NCI-H1417 treated with DMSO at 0.1 percent for 48 hours (cell line): ENCODE measurements around the gene DPP9.
"Not testable (repeated sequence)": the region's sequence is repeated elsewhere in the genome, so short reads cannot be mapped to it uniquely, and the experiment has no call there.

ENCODE experiments used
- DNase-seq: peaks from one replicate; lab custom pipeline; 2025; lab: John Stamatoyannopoulos, UW

Gene DPP9

DNA sequence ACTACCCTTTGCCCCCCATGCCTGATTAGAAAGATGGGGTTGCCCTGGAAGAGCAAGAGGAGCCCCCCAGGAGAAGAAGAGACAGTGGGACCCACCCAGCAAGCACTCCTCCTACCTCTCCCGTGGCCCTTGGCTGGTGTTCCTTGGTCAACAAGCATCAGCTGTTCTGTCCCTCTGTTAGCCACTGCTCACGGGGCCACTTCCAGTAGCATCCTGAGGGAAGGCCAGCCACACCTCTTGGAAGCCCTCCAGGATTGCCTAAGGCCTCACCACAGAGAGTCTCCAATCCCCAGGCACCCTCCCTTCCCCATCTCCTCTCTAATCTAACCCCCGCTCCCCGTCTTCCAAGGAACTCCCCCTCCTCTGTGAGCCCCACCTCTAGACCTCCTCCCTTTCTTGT lies 15.1 kb upstream of the DPP9 start:
- no peak for DNase-seq

DNA sequence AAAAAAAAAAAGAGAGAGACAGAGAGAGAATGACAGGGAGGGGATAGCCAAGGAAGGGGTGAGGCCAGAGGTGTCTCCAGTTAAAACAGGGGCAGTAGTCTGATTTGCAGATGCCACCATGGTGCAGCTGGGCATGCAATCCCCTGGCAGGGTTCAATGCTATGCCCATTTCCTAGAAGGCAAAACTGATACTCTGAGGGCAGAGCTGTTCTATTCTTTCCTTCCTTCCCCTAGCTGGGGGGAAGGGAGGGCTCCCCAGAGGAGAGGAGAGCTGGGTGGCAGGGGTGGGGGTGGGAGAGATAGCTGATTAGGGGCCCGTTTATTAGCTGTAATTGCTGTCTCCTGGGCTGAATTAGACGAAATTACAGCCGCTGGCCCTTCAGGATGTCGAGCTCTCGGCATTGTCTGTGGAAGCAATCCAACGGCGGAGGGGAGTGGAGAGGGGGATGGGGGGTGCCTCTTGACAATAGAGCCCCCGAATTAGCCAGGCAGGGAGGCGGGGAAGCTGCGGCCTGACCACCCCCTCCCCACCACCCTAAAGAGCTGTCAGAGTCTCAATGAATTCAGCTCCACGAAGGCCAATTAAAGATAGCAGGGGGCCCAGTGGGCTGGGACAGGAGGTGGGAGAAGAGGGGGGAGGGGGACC lies 14.4 kb upstream of the DPP9 start:
- peak; percentile 83 for DNase-seq

- no peak for DNase-seq
Measured at GRCh38 chr19:4733755-4734345, 10.2 kb upstream of the DPP9 start.

DNA sequence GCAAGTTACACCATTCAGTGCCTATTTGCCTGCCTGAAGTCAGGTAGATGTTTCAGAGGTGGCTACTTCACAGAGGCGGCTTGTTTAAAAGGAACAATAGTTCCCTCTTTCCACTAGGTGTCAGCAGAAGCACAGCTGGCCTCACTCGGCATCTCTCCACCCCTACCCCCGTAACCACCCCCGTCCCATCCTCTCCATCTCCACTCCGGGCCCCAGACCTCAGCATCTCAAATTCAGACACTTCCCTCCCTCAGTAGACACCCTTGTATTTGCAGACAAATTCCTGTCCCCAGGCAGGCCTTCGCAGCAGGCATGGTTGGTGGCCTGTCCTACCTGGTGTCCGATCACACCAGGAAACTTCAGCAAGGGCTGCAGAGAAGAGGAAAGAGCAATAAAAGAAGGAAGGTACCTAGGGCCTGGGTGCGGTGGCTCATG lies 9.1 kb upstream of the DPP9 start:
- DNase-seq = peak; percentile 49

- DNase-seq = no peak
Measured at GRCh38 chr19:4730740-4731171, 7.1 kb upstream of the DPP9 start.

GRCh38 chr19:4728871-4729270 lies 5.2 kb upstream of the DPP9 start:
- DNase-seq = no peak

GRCh38 chr19:4722671-4723594 lies 709 bp downstream of the DPP9 start:
- DNase-seq = no peak

DNA sequence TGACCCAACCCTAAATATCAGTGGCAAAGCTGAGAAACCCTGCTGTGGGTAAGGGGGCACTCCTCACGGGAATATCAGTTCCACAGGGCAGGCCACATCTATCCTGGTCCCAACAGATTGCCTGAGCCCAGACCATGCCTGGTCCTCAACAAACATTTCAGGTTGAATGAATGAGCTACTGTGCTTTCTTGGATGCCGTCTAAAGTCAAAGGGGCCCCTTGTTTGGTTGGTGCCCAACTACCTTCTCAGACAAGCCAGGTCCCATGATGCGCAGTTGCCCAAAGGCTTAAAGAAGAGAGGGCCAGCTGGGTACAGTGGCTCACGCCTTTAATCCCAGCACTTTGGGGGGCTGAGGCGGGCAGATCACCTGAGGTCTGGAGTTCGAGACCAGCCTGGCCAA lies 2.4 kb downstream of the DPP9 start:
- DNase-seq = no peak

GRCh38 chr19:4720037-4720700 lies 3.5 kb downstream of the DPP9 start:
- DNase-seq = no peak

- DNase-seq = no peak
Measured at GRCh38 chr19:4719499-4719866, 4.2 kb downstream of the DPP9 start.

DNA sequence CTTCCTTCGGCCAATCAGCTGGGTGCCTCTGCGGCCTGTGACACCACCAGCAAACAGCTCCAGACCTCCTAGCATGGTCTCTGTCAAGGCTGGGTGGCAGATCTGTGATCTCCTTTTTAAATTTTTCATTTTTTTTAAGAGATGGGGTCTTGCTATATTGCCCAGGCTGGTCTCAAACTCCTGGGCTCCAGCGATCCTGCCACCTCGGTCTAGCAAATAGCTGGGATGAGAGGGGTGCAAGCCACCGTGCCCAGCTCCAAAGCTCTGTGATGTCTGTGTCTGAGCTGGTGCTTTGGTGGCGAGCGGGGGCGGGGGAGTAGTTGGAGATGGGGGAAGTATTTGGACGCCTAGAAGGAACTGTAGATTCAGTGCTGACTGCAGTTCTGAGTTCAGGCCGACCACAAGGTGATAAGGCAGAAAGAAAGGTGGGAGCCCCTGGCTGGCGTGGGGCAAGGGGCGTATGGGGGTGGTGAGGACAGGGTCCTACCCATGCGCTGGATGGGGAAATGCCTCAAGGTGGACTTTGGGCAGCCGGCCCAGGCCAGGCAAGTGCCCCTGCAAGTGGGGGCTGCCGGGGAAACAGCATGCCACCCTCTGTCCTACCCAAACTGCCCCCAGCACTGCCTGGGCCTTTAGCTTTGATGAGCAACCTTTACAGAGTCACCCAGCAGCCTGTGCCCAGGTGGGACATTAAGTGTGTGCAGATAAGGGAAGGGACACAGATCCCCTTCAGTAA lies 5.5 kb downstream of the DPP9 start:
- no peak for DNase-seq

GRCh38 chr19:4717191-4717965 lies 6.3 kb downstream of the DPP9 start:
- no peak for DNase-seq

DNA sequence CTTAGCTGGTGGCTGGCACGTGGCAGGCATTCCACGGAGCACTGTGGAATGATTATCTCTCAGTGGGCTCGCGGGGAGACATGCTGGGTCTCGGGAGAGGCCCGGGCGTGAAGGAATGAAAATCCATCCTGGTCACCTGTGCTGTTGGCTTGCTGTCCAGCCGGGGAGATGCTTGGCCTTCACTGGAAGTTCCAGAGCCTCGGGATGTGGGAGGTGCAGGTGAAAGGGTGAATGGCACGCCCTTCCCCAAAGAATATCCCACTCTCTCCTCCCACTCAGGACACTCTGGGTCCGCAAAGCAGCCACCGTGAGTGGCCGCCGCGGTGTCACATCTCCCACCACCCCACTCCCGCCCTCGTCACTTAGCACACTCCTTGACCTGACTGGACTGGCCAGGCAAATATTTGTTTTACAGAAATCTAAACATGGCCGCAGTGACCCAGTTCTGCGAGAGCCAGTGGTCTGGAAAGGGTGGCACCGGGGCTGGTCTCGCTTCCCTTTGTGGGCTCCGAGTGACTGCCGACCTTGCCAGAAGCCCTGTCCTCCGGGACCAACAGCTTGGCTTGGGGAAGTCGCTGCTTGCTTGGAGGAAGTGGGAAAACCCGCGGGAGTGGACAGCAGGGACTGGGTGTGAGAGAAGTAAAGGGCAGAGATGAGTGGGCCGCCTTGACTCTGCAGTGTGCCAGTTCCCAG lies 8.0 kb downstream of the DPP9 start:
- no peak for DNase-seq

- not testable (repeated sequence) for DNase-seq
Measured at GRCh38 chr19:4715178-4715528, 8.5 kb downstream of the DPP9 start.

DNA sequence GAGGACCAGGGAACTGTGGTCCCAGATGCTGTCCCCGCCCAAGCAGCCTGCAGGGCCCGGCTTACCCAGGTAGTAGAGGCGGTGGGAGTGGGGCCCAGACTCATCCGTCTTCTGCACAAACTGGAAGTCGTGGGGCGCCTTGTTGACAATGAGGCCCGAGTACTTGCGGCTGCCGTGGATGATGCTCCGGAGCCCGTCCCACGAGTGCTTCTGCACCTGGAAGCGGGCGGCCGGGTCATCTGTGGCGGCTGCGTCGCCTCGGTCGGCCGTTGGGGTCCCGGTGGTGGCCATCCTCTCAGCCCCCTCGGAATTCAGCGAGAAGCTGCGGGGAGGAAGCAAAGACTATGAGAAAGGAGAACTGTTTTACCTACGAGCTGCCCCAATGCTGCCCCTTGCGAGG lies 9.6 kb downstream of the DPP9 start:
- DNase-seq = no peak

GRCh38 chr19:4713384-4713951 lies 10.2 kb downstream of the DPP9 start:
- DNase-seq = no peak

GRCh38 chr19:4712771-4713170 lies 10.9 kb downstream of the DPP9 start:
- no peak for DNase-seq

GRCh38 chr19:4711211-4711610 lies 12.4 kb downstream of the DPP9 start:
- DNase-seq = no peak

- DNase-seq = no peak
Measured at GRCh38 chr19:4710281-4710600, 13.4 kb downstream of the DPP9 start.
